Activated CD8-positive, alpha-beta T cell treated with anti-CD3 and anti-CD28 coated beads for 36 hours (primary cell): ENCODE results near the gene LRMDA. TPM values are rescaled to one million over a fixed set of nuclear protein-coding genes. Genes with fewer than 3 reads are reported as not detected.

Source experiments
- ATAC-seq: fragments of 200-7000 bp; cut with Tn5 transposase; one replicate; pipeline ENCODE4 v1.10.0; 2021; ENCODE audit warnings: mild to moderate bottlenecking, moderate library complexity
- CTCF ChIA-PET: fragments of 350-600 bp; sonication (Branson Sonifier 250); formaldehyde crosslinking; loops from one replicate; lab custom pipeline; 2021; ENCODE audit warnings: antibody characterized with exemption; lab: Charles Lee
- POLR2A ChIA-PET: fragments of 350-600 bp; sonication (Branson Sonifier 250); formaldehyde crosslinking; loops from one replicate; lab custom pipeline; 2021; ENCODE audit warnings: antibody characterized with exemption; lab: Charles Lee
- DNase-seq: peaks from one replicate; pipeline ENCODE4 v3.0.0-alpha.2; 2020
- H3K27ac Mint-ChIP-seq: one replicate; pipeline ENCODE4 v1.8.0; 2021; ENCODE audit warnings: mild to moderate bottlenecking, mixed read lengths
- H3K27me3 Mint-ChIP-seq: one replicate; pipeline ENCODE4 v1.8.0; 2021; ENCODE audit warnings: mixed read lengths
- H3K36me3 Mint-ChIP-seq: one replicate; pipeline ENCODE4 v1.8.0; 2021; ENCODE audit warnings: low read depth, mixed read lengths
- H3K4me1 Mint-ChIP-seq: one replicate; pipeline ENCODE4 v1.8.0; 2021; ENCODE audit warnings: low read depth, mixed read lengths
- H3K4me3 Mint-ChIP-seq: one replicate; pipeline ENCODE4 v1.8.0; 2021; ENCODE audit warnings: mild to moderate bottlenecking, moderate library complexity, mixed read lengths
- H3K9me3 Mint-ChIP-seq: one replicate; pipeline ENCODE4 v1.8.0; 2021; ENCODE audit warnings: mixed read lengths
- CTCF ChIP-seq: fragments of 200-600 bp; IDR thresholded peaks from one replicate; pipeline ENCODE4 v1.8.0; 2022; ENCODE audit warnings: antibody characterized with exemption, mild to moderate bottlenecking
- intact Hi-C: fragments of 100-400 bp; cut with micrococcal nuclease; formaldehyde crosslinking; loops from one replicate; pipeline ENCODE4 v1.10.0; 2022
- total RNA-seq, 2 experiments: library from RNA; stranded (reverse); gene quantifications; one replicate each; pipeline ENCODE4 v1.2.3, GENCODE V29; 2021

The LRMDA gene
- total RNA-seq, 2 experiments from 2014 or later, result not detected

GRCh38 chr10:76558996-76559891 lies 1127.8 kb downstream of the LRMDA start:
- H3K9me3 Mint-ChIP-seq, result no peaks in the 10 kb centered on the region
- H3K4me1 Mint-ChIP-seq, result no peaks in the 10 kb centered on the region
- H3K27me3 Mint-ChIP-seq, result no peaks in the 10 kb centered on the region
- ChIA-PET CTCF (no interaction called here), POLR2A (interaction anchor here (0.5 kb wide), 1 partner anchor 163 kb away, joined by 3 read pairs; no protein-coding TSS in a partner anchor)
- ATAC-seq (no peak), DNase-seq (no peak)
- TF ChIP-seq CTCF, result no peak
- no peaks in the 10 kb centered on the region for H3K36me3 Mint-ChIP-seq
- no peak overlapping the region for H3K27ac Mint-ChIP-seq
- intact Hi-C loops, result no loop called here
- no peak overlapping the region for H3K4me3 Mint-ChIP-seq

DNA sequence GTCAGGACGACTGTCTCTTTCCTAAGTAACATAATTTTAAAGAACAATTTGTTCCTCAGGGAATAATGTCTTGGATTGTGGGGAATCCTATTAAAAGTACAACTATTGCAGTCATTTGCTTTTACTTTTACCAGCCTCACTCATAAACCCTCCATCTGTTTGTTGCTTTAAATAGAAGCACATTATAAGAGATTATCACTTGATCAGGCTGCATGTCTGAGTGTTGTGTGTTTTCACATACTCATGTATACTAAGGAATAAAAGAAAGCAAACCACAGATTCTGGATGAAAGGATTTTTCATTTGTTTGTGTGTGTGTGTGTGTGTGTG lies 1128.4 kb downstream of the LRMDA start:
- ChIA-PET POLR2A (no interaction called here), CTCF (no interaction called here)
- Mint-ChIP-seq H3K4me3 (no peak overlapping the region), H3K9me3 (no peaks in the 10 kb centered on the region), H3K36me3 (no peaks in the 10 kb centered on the region), H3K27ac (no peak overlapping the region), H3K27me3 (no peaks in the 10 kb centered on the region), H3K4me1 (no peaks in the 10 kb centered on the region)
- DNase-seq (no peak), ATAC-seq (no peak)
- TF ChIP-seq CTCF, result no peak
- intact Hi-C loops, result no loop called here

GRCh38 chr10:76560338-76560737 lies 1128.9 kb downstream of the LRMDA start:
- Mint-ChIP-seq H3K4me1 (no peaks in the 10 kb centered on the region), H3K27me3 (no peaks in the 10 kb centered on the region), H3K27ac (no peak overlapping the region), H3K4me3 (no peak overlapping the region), H3K36me3 (no peaks in the 10 kb centered on the region), H3K9me3 (no peaks in the 10 kb centered on the region)
- ATAC-seq (no peak), DNase-seq (no peak)
- POLR2A ChIA-PET, result no interaction called here
- no peak for TF ChIP-seq CTCF
- intact Hi-C loops, result no loop called here
- CTCF ChIA-PET, result no interaction called here

- Mint-ChIP-seq H3K4me3 (no peak overlapping the region), H3K27ac (no peak overlapping the region), H3K36me3 (no peaks in the 10 kb centered on the region), H3K9me3 (no peaks in the 10 kb centered on the region), H3K4me1 (no peaks in the 10 kb centered on the region), H3K27me3 (no peaks in the 10 kb centered on the region)
- CTCF ChIA-PET, result no interaction called here
- no peak for TF ChIP-seq CTCF
- intact Hi-C loops, result no loop called here
- no peak for ATAC-seq
- POLR2A ChIA-PET, result interaction anchor here (0.6 kb wide), 1 partner anchor 470 kb away, joined by 3 read pairs; no protein-coding TSS in a partner anchor
- no peak for DNase-seq
Observed at GRCh38 chr10:76563286-76563685, 1131.9 kb downstream of the LRMDA start.

GRCh38 chr10:76572021-76572420 lies 1140.6 kb downstream of the LRMDA start:
- Mint-ChIP-seq H3K36me3 (no peaks in the 10 kb centered on the region), H3K9me3 (peaks cover 3% of the 10 kb centered on the region), H3K27me3 (no peaks in the 10 kb centered on the region), H3K4me3 (no peak overlapping the region), H3K27ac (no peak overlapping the region), H3K4me1 (no peaks in the 10 kb centered on the region)
- no peak for TF ChIP-seq CTCF
- no peak for DNase-seq
- CTCF ChIA-PET, result no interaction called here
- intact Hi-C loops, result no loop called here
- no peak for ATAC-seq
- POLR2A ChIA-PET, result no interaction called here
